HepG2 (cell line): ENCODE results near the gene ATP2A3. TPM values are rescaled to one million over a fixed set of nuclear protein-coding genes. Genes with fewer than 3 reads are reported as not detected.
A peak's percentile ranks its signal among the peaks of the same experiment; 100 is the strongest.

Experiments
- ATAC-seq: fragments of 200-7000 bp; cut with Tn5 transposase; 3 replicates; pipeline ENCODE4 v1.9.1; 2020; ENCODE audit warnings: mild to moderate bottlenecking, moderate library complexity
- BruUV-seq: library from RNA; stranded (reverse); fragments of 400-500 nt; replicated peaks from 2 replicates; lab custom pipeline; 2021; lab: Mats Ljungman, UMichigan
- CTCF ChIA-PET: fragments of 300-600 bp; formaldehyde crosslinking; extraction: SDS; loops from one replicate; lab custom pipeline; 2021; ENCODE audit warnings: low total read pairs, inconsistent platforms, low intra/inter-chr PET ratio; lab: Yijun Ruan, JAX
- POLR2A ChIA-PET: fragments of 350-600 bp; sonication (Branson Sonifier 250); formaldehyde crosslinking; loops from one replicate; lab custom pipeline; 2020; ENCODE audit warnings: antibody characterized with exemption, inconsistent platforms; lab: Yijun Ruan, JAX
- DNase-seq: peaks from one replicate; pipeline ENCODE4 v3.0.0-alpha.2; 2015; ENCODE audit warnings: low spot score
- FAIRE-seq: peaks from 3 replicates; lab custom pipeline; 2011; peaks lifted over from hg19 to GRCh38; lab: Jason Lieb, UNC
- H2AFZ ChIP-seq: one replicate; pipeline ENCODE4 v1.6.1; 2011; ENCODE audit warnings: low read length, inconsistent platforms
- H3K27ac ChIP-seq: fragments of 300-600 bp; 3 replicates; pipeline ENCODE4 v1.8.0; 2011; ENCODE audit warnings: mixed run types, mild to moderate bottlenecking, mixed read lengths, low read length, inconsistent platforms; ENCODE audit not compliant: insufficient read depth; ENCODE audit errors: extremely low read length
- H3K27me3 ChIP-seq, 2 experiments: fragments of 200-600 bp in 1 of 2; 2 replicates in 1 of 2; 3 replicates in 1 of 2; pipeline versions ENCODE4 v1.6.0 to v1.8.0; 2011; ENCODE audit warnings: low read length in 2 of 2, mild to moderate bottlenecking in 2 of 2, moderate library complexity in 2 of 2, inconsistent platforms in 1 of 2; ENCODE audit not compliant: insufficient read depth in 2 of 2, control insufficient read depth in 1 of 2
- H3K36me3 ChIP-seq, 2 experiments: fragments of 200-600 bp in 1 of 2; replicated peaks in 1 of 2; 2 replicates in 1 of 2; 3 replicates in 1 of 2; pipeline versions ENCODE4 v1.5.1 to v1.8.0; 2011; ENCODE audit warnings: low read length in 2 of 2, inconsistent platforms in 1 of 2; ENCODE audit not compliant: insufficient read depth in 2 of 2, control insufficient read depth in 1 of 2
- H3K4me1 ChIP-seq: 2 replicates; pipeline ENCODE4 v1.5.1; 2012; ENCODE audit warnings: low read length, inconsistent platforms; ENCODE audit not compliant: insufficient read depth
- H3K4me2 ChIP-seq: 2 replicates; pipeline ENCODE4 v1.6.0; 2011; ENCODE audit warnings: low read depth, low read length, inconsistent platforms
- H3K4me3 ChIP-seq, 3 experiments: fragments of 200-600 bp in 1 of 3; sonication (generic), shearing (Covaris generic) in 1 of 3; replicated peaks in 1 of 3; 2 replicates each; pipeline ENCODE4 v1.5.1; 2011 to 2016; ENCODE audit warnings: low read length in 3 of 3, inconsistent platforms in 2 of 3, low read depth in 2 of 3, mild to moderate bottlenecking in 2 of 3, control low read depth in 1 of 3, mixed read lengths in 1 of 3; ENCODE audit not compliant: insufficient read depth in 1 of 3
- H3K79me2 ChIP-seq: one replicate; pipeline ENCODE4 v1.6.1; 2011; ENCODE audit warnings: low read length, inconsistent platforms; ENCODE audit not compliant: insufficient read depth
- H3K9ac ChIP-seq: 2 replicates; pipeline ENCODE4 v1.6.0; 2011; ENCODE audit warnings: mild to moderate bottlenecking, low read depth, low read length, inconsistent platforms; ENCODE audit not compliant: insufficient read depth
- H3K9me3 ChIP-seq: 2 replicates; pipeline ENCODE4 v1.5.1; 2012; ENCODE audit warnings: mild to moderate bottlenecking, low read length
- H4K20me1 ChIP-seq: 2 replicates; pipeline ENCODE4 v1.6.0; 2011; ENCODE audit warnings: inconsistent platforms, mild to moderate bottlenecking, low read length, moderate library complexity; ENCODE audit not compliant: insufficient read depth
- MBD4 ChIP-seq: IDR thresholded peaks from 2 replicates; pipeline ENCODE4 v1.6.1; 2012; ENCODE audit warnings: low read length, inconsistent platforms, borderline replicate concordance
- ZNF121 ChIP-seq: sonication (generic); formaldehyde crosslinking; IDR thresholded peaks from 2 replicates; pipeline ENCODE4 v1.5.0; 2020; ENCODE audit warnings: mild to moderate bottlenecking, missing genetic modification reagents
- WGBS: methylation state at CpG from one replicate; pipeline ENCODE4 v1.1.6; 2017; ENCODE audit warnings: low lambda C conversion rate; 5-methylcytosine and 5-hydroxymethylcytosine counted together
- in situ Hi-C: cut with HindIII; loops from 2 replicates; pipeline ENCODE4 v1.10.0; 2017; ENCODE audit warnings: low pct_unique_long_range_greater_than_20kb; ENCODE audit not compliant: extremely low pct_ligation_motif_present
- intact Hi-C: fragments of 100-400 bp; cut with micrococcal nuclease; formaldehyde crosslinking; loops from one replicate; pipeline ENCODE4 v1.10.0; 2022; ENCODE audit not compliant: unreplicated experiment
- polyA plus RNA-seq, 8 experiments: library from polyadenylated mRNA; depleted of rRNA in 3 of 8; stranded (reverse) in 7 of 8; unstranded in 1 of 8; fragments of >200 nt; fragmentation: Illumina TruSeq in 4 of 8; extraction: Trizol in 4 of 8; gene quantifications; 2 replicates each; pipeline versions ENCODE4 v1.2.1 to v1.2.3, GENCODE V29; 2011 to 2016; ENCODE audit warnings: low read depth in 4 of 8, missing spikeins in 1 of 8, mixed read lengths in 1 of 8; ENCODE audit not compliant: insufficient read depth in 1 of 8
- total RNA-seq, 5 experiments: library from RNA; depleted of rRNA; stranded (reverse); fragments of >200 nt; fragmentation: Illumina TruSeq; extraction: Trizol; gene quantifications; 2 replicates each; pipeline ENCODE4 v1.2.3, GENCODE V29; 2016; ENCODE audit warnings: low read depth in 1 of 5

Gene ATP2A3
- total and polyA plus RNA-seq, 2 of the 13 experiments (the other 11 are each of a cell fraction or from before 2014, with no cell fraction given): 0.07 TPM; not detected in 1

DNA sequence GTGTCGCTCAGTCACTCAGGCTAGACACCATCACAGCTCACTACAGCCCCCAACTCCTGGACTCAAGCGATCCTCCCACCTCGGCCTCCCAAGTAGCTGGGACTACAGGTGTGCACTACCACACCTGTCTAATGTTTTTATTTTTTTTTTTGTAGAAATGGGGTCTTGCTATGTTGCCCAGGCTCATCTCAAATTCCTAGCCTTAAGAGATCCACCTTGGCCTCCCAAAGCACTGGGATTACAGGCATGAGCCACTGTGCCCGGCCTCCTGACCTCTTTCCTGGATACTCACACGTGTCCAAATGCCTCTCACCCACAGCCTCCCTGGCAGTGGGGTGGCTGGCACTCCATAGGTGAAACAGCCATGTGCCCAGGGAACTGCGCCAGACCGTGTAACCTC lies 88.9 kb downstream of the ATP2A3 start:
- TF ChIP-seq ZNF121 (peak; percentile 28; the same call in 1 of the 2 replicates), MBD4 (no peak)
- TF ChIP-seq, all 625 proteins: peak for 1
- H3K36me3 ChIP-seq: peaks cover 0 to 2% of the 10 kb centered on the region in 2 experiments; a peak in 1 of 5 replicates
- H3K9ac ChIP-seq: no peak overlapping the region
- no peak overlapping the region for H3K27ac ChIP-seq
- H3K9me3 ChIP-seq: no peaks in the 10 kb centered on the region
- intact Hi-C loops (no loop called here), in situ Hi-C loops (no loop called here)
- no peak overlapping the region for H3K4me2 ChIP-seq
- no TSS peak for BruUV-seq
- H3K79me2 ChIP-seq: no peaks in the 10 kb centered on the region
- H2AFZ ChIP-seq: no peak overlapping the region
- CTCF ChIA-PET: no interaction called here
- no peak for DNase-seq
- H4K20me1 ChIP-seq: no peaks in the 10 kb centered on the region
- H3K27me3 ChIP-seq: no peaks in the 10 kb centered on the region
- H3K4me1 ChIP-seq: peaks cover 7% of the 10 kb centered on the region; the same call in 1 of the 2 replicates
- no peak for FAIRE-seq
- no peak overlapping the region for H3K4me3 ChIP-seq
- WGBS: 94% methylated on average over 7 of the region's 7 CpGs
- ATAC-seq: no peak
- POLR2A ChIA-PET: no interaction called here

Other genes starting within 250 kb of the ATP2A3 start
- gene HASPIN, start 240.5 kb downstream of the ATP2A3 start, total RNA-seq (2016; rRNA removed; fragmentation: Illumina TruSeq; extraction: Trizol): 7.8 and 8.1 TPM in 2 replicates
- gene HASPIN, start 240.5 kb downstream of the ATP2A3 start, polyA plus RNA-seq (2011; rRNA removed): 1.9 and 2.7 TPM in 2 replicates
- gene ITGAE, start 163.2 kb downstream of the ATP2A3 start, total RNA-seq (2016; rRNA removed; fragmentation: Illumina TruSeq; extraction: Trizol): 49.0 and 56.3 TPM in 2 replicates
- 38.2 and 42.3 TPM in 2 replicates for gene ITGAE, start 163.2 kb downstream of the ATP2A3 start, polyA plus RNA-seq (2011; rRNA removed)
- gene NCBP3, start 118.2 kb downstream of the ATP2A3 start, total RNA-seq (2016; rRNA removed; fragmentation: Illumina TruSeq; extraction: Trizol): 20.6 and 24.8 TPM in 2 replicates
- gene NCBP3, start 118.2 kb downstream of the ATP2A3 start, polyA plus RNA-seq (2011; rRNA removed): 16.6 and 19.5 TPM in 2 replicates
- gene CAMKK1, start 71.4 kb downstream of the ATP2A3 start, total RNA-seq (2016; rRNA removed; fragmentation: Illumina TruSeq; extraction: Trizol): 0.83 and 1.5 TPM in 2 replicates
- gene CAMKK1, start 71.4 kb downstream of the ATP2A3 start, polyA plus RNA-seq (2011; rRNA removed): 1.6 and 2.1 TPM in 2 replicates
- gene P2RX1, start 48.0 kb downstream of the ATP2A3 start, total RNA-seq (2016; rRNA removed; fragmentation: Illumina TruSeq; extraction: Trizol): 0.04 TPM in 1 of 2 replicates, not detected in the other
- 0.50 and 0.84 TPM in 2 replicates for gene P2RX1, start 48.0 kb downstream of the ATP2A3 start, polyA plus RNA-seq (2011; rRNA removed)
- 8.7 and 10.2 TPM in 2 replicates for gene ZZEF1, start 178.6 kb upstream of the ATP2A3 start, total RNA-seq (2016; rRNA removed; fragmentation: Illumina TruSeq; extraction: Trizol)
- gene ZZEF1, start 178.6 kb upstream of the ATP2A3 start, polyA plus RNA-seq (2011; rRNA removed): 7.7 and 7.9 TPM in 2 replicates
- gene CYB5D2, start 178.8 kb upstream of the ATP2A3 start, total RNA-seq (2016; rRNA removed; fragmentation: Illumina TruSeq; extraction: Trizol): 5.8 and 7.6 TPM in 2 replicates
- gene CYB5D2, start 178.8 kb upstream of the ATP2A3 start, polyA plus RNA-seq (2011; rRNA removed): 9.6 and 12.2 TPM in 2 replicates